AG09319 (cell line): Measurements from ENCODE around the gene CEACAM19.
"Not testable (repeated sequence)": the region's sequence is repeated elsewhere in the genome, so short reads cannot be mapped to it uniquely, and the experiment has no call there.

Experiments used
- DNase-seq: peaks from one replicate; pipeline ENCODE4 v3.0.0-alpha.2; 2010; ENCODE audit warnings: low read depth; ENCODE audit errors: extremely low read depth
- CTCF ChIP-seq: IDR thresholded peaks from 2 replicates; pipeline ENCODE4 v1.5.1; 2011; ENCODE audit warnings: low read depth, mild to moderate bottlenecking, inconsistent platforms, low read length, moderate library complexity

Gene CEACAM19

GRCh38 chr19:44705502-44706010 is 34.3 kb downstream of the CEACAM19 start:
- TF ChIP-seq CTCF = no peak
- no peak for DNase-seq

GRCh38 chr19:44706506-44707236 is 35.4 kb downstream of the CEACAM19 start:
- no peak for TF ChIP-seq CTCF
- no peak for DNase-seq

- DNase-seq = no peak
- no peak for TF ChIP-seq CTCF
Observed at GRCh38 chr19:44707794-44708193, 36.5 kb downstream of the CEACAM19 start.

GRCh38 chr19:44708940-44709339 is 37.7 kb downstream of the CEACAM19 start:
- TF ChIP-seq CTCF = no peak
- no peak for DNase-seq

- DNase-seq = not testable (repeated sequence)
Observed at GRCh38 chr19:44709434-44710266, 38.4 kb downstream of the CEACAM19 start.

GRCh38 chr19:44710483-44710882 is 39.2 kb downstream of the CEACAM19 start:
- no peak for DNase-seq
- no peak for TF ChIP-seq CTCF

GRCh38 chr19:44712864-44713515 is 41.7 kb downstream of the CEACAM19 start:
- no peak for TF ChIP-seq CTCF
- DNase-seq = no peak
